ENCODE results near the gene ULK2. TPM values are rescaled to one million over a fixed set of nuclear protein-coding genes. Genes with fewer than 3 reads are reported as not detected.

The ULK2 gene
- total and polyA plus RNA-seq, 2 of the 13 experiments (the other 11 are each of a cell fraction or from before 2014, with no cell fraction given) = 0.01 TPM; not detected in 1

- DNase-seq (ENCODE audit: low spot score) (no peak), FAIRE-seq (no peak), ATAC-seq (peak; percentile 20; the same call in 2 of the 3 replicates)
- no peak overlapping the region for H3K4me3 ChIP-seq (replicated peaks in 1 of 3; ENCODE audit: insufficient read depth in 1 of 3, low read depth in 2 of 3, low read length in 3 of 3)
- peak; percentile 61 for TF ChIP-seq RBM22 (optimal IDR thresholded peaks at IDR 0.05; ENCODE audit: low read length)
- TF ChIP-seq PLSCR1 (CRISPR knock-in tag; IDR thresholded peaks at IDR 0.05; ENCODE audit: borderline replicate concordance) = no peak
- H3K27me3 ChIP-seq (ENCODE audit: control insufficient read depth in 1 of 2, insufficient read depth in 2 of 2, low read length in 2 of 2) = no peaks in the 10 kb centered on the region
- H4K20me1 ChIP-seq (ENCODE audit: insufficient read depth, low read length) = no peaks in the 10 kb centered on the region
- H3K9me3 ChIP-seq (ENCODE audit: low read length) = no peaks in the 10 kb centered on the region
- intact Hi-C loops (cut with micrococcal nuclease; ENCODE audit: unreplicated experiment) (no loop called here), in situ Hi-C loops (cut with HindIII; ENCODE audit: extremely low pct_ligation_motif_present, low pct_unique_long_range_greater_than_20kb) (no loop called here)
- ChIA-PET CTCF (ENCODE audit: low intra/inter-chr PET ratio, low total read pairs) (no interaction called here), POLR2A (no interaction called here)
- H3K79me2 ChIP-seq (ENCODE audit: insufficient read depth, low read length) = no peaks in the 10 kb centered on the region
- no peak overlapping the region for H3K27ac ChIP-seq (ENCODE audit: extremely low read length, insufficient read depth, low read length)
- H3K4me2 ChIP-seq (ENCODE audit: low read depth, low read length) = no peak overlapping the region
- no peak overlapping the region for H2AFZ ChIP-seq (ENCODE audit: low read length)
- 100% methylated on average over 2 of the region's 2 CpGs for WGBS (ENCODE audit: low lambda C conversion rate)
- no TSS peak for BruUV-seq (replicated peaks)
- H3K9ac ChIP-seq (ENCODE audit: insufficient read depth, low read depth, low read length) = no peak overlapping the region
- H3K4me1 ChIP-seq (ENCODE audit: insufficient read depth, low read length) = peaks cover 15% of the 10 kb centered on the region
- H3K36me3 ChIP-seq (replicated peaks in 1 of 2; ENCODE audit: control insufficient read depth in 1 of 2, insufficient read depth in 2 of 2, low read length in 2 of 2) = peaks cover 7 to 13% of the 10 kb centered on the region in 2 experiments
Measured at GRCh38 chr17:19900809-19901208, 33.1 kb upstream of the ULK2 start.

DNA sequence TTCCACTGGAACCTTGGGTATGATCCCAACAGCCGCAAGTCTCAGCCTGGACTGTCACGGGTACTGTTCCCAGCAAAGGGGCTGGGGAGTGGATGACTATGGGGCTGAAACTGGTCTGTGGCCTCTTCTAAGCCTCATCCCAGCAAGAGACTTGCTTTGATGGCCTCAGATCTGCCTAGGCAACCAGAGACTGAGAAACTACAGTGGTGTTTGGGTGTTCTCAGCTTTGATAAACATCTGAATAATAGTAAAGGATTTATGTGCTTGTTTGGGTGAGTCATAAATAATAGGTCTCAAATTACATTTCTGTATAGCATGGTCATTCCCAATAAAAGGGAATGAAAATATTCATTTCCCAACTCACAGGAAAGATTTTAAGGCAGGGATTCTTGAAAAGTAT lies 30.2 kb upstream of the ULK2 start:
- ChIA-PET POLR2A (no interaction called here), CTCF (ENCODE audit: low intra/inter-chr PET ratio, low total read pairs) (no interaction called here)
- no TSS peak for BruUV-seq (replicated peaks)
- Histone ChIP-seq H3K27me3 (ENCODE audit: control insufficient read depth in 1 of 2, insufficient read depth in 2 of 2, low read length in 2 of 2) (no peaks in the 10 kb centered on the region), H2AFZ (ENCODE audit: low read length) (no peak overlapping the region), H3K27ac (ENCODE audit: extremely low read length, insufficient read depth, low read length) (no peak overlapping the region), H3K36me3 (replicated peaks in 1 of 2; ENCODE audit: control insufficient read depth in 1 of 2, insufficient read depth in 2 of 2, low read length in 2 of 2) (no peaks in the 10 kb centered on the region; a peak in 1 of 5 replicates), H4K20me1 (ENCODE audit: insufficient read depth, low read length) (no peaks in the 10 kb centered on the region), H3K4me2 (ENCODE audit: low read depth, low read length) (no peak overlapping the region), H3K79me2 (ENCODE audit: insufficient read depth, low read length) (no peaks in the 10 kb centered on the region), H3K9me3 (ENCODE audit: low read length) (no peaks in the 10 kb centered on the region), H3K4me3 (replicated peaks in 1 of 3; ENCODE audit: insufficient read depth in 1 of 3, low read depth in 2 of 3, low read length in 3 of 3) (no peak overlapping the region), H3K9ac (ENCODE audit: insufficient read depth, low read depth, low read length) (no peak overlapping the region), H3K4me1 (ENCODE audit: insufficient read depth, low read length) (no peaks in the 10 kb centered on the region)
- intact Hi-C loops (cut with micrococcal nuclease; ENCODE audit: unreplicated experiment) = no loop called here
- WGBS (ENCODE audit: low lambda C conversion rate) = 100% methylated on average over 1 of the region's 2 CpGs
- in situ Hi-C loops (cut with HindIII; ENCODE audit: extremely low pct_ligation_motif_present, low pct_unique_long_range_greater_than_20kb) = no loop called here
- ATAC-seq (peak; percentile 20), FAIRE-seq (no peak), DNase-seq (ENCODE audit: low spot score) (no peak)
- TF ChIP-seq ZFX (CRISPR knock-in tag; IDR thresholded peaks at IDR 0.05; ENCODE audit: low read depth) (no peak), DNMT1 (CRISPR knock-in tag; IDR thresholded peaks at IDR 0.05) (no peak), ZFP36L1 (CRISPR knock-in tag; IDR thresholded peaks at IDR 0.05) (no peak), MYC (CRISPR knock-in tag; IDR thresholded peaks at IDR 0.05; ENCODE audit: borderline replicate concordance) (no peak), ZNF12 (CRISPR knock-in tag; IDR thresholded peaks at IDR 0.05) (no peak), ZNF761 (CRISPR knock-in tag; conservative IDR thresholded peaks at IDR 0.05) (no peak), FOSL2 (CRISPR knock-in tag; IDR thresholded peaks at IDR 0.05) (no peak)
- TF ChIP-seq, protein P1, sequence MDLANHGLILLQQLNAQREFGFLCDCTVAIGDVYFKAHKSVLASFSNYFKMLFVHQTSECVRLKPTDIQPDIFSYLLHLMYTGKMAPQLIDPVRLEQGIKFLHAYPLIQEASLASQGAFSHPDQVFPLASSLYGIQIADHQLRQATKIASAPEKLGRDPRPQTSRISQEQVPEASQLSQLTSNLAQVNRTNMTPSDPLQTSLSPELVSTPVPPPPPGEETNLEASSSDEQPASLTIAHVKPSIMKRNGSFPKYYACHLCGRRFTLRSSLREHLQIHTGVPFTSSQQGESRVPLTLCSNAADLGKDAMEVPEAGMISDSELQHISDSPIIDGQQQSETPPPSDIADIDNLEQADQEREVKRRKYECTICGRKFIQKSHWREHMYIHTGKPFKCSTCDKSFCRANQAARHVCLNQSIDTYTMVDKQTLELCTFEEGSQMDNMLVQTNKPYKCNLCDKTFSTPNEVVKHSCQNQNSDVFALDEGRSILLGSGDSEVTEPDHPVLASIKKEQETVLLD (CRISPR knock-in tag; IDR thresholded peaks at IDR 0.05; ENCODE audit: low read depth) = no peak
- TF ChIP-seq, protein P2, sequence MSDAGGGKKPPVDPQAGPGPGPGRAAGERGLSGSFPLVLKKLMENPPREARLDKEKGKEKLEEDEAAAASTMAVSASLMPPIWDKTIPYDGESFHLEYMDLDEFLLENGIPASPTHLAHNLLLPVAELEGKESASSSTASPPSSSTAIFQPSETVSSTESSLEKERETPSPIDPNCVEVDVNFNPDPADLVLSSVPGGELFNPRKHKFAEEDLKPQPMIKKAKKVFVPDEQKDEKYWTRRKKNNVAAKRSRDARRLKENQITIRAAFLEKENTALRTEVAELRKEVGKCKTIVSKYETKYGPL (CRISPR knock-in tag; IDR thresholded peaks at IDR 0.05) = no peak
- TF ChIP-seq, protein P3, sequence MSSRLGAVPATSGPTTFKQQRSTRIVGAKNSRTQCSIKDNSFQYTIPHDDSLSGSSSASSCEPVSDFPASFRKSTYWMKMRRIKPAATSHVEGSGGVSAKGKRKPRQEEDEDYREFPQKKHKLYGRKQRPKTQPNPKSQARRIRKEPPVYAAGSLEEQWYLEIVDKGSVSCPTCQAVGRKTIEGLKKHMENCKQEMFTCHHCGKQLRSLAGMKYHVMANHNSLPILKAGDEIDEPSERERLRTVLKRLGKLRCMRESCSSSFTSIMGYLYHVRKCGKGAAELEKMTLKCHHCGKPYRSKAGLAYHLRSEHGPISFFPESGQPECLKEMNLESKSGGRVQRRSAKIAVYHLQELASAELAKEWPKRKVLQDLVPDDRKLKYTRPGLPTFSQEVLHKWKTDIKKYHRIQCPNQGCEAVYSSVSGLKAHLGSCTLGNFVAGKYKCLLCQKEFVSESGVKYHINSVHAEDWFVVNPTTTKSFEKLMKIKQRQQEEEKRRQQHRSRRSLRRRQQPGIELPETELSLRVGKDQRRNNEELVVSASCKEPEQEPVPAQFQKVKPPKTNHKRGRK (CRISPR knock-in tag; IDR thresholded peaks at IDR 0.05) = no peak

All from HepG2 (cell line).